ENCODE data around the gene SMAD1.
A peak's percentile ranks its signal among the peaks of the same experiment; 100 is the strongest.

Gene SMAD1

DNA sequence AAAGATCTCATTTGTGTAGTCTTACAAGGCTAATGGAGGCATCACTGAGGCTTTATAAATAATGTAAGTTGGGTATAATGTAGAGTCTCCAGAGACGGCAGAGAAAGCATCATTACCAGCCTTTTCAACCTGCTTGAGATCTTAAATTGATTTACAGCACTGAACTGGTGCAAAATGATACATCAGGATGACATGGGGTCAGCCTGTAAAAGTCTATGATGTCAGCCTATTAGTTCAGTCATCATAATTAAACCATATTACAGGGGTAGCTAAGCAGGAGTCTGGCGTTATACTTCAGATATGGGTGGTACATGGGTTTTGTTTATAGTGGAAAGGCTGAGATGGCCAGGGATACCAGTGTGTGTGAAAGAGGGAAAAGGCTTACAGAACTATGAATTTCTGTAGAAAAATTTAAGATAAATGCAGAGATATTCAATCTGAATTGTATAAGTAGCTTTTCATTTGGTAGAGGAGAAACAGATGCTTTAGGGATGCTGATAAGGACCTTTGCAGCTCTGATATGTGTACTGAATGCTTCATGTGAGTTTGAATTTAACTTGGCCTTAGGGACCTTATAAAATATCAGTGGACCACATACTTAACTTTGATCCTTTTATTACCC is 2.7 kb downstream of the SMAD1 start:
- TF ChIP-seq, protein P1, sequence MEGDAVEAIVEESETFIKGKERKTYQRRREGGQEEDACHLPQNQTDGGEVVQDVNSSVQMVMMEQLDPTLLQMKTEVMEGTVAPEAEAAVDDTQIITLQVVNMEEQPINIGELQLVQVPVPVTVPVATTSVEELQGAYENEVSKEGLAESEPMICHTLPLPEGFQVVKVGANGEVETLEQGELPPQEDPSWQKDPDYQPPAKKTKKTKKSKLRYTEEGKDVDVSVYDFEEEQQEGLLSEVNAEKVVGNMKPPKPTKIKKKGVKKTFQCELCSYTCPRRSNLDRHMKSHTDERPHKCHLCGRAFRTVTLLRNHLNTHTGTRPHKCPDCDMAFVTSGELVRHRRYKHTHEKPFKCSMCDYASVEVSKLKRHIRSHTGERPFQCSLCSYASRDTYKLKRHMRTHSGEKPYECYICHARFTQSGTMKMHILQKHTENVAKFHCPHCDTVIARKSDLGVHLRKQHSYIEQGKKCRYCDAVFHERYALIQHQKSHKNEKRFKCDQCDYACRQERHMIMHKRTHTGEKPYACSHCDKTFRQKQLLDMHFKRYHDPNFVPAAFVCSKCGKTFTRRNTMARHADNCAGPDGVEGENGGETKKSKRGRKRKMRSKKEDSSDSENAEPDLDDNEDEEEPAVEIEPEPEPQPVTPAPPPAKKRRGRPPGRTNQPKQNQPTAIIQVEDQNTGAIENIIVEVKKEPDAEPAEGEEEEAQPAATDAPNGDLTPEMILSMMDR (IDR thresholded peaks at IDR 0.05; ENCODE audit: low read depth, low read length) = no peak
- peak; percentile 16 for DNase-seq
- Histone ChIP-seq H3K4me3 (ENCODE audit: low read depth, low read length) (peak overlapping the region; percentile 89), H3K4me1 (peaks cover 2% of the 10 kb centered on the region; the same call in 1 of the 2 replicates), H3K36me3 (peaks cover 2% of the 10 kb centered on the region; the same call in 1 of the 2 replicates), H3K9me3 (no peaks in the 10 kb centered on the region), H3K27me3 (no peaks in the 10 kb centered on the region)

DNA sequence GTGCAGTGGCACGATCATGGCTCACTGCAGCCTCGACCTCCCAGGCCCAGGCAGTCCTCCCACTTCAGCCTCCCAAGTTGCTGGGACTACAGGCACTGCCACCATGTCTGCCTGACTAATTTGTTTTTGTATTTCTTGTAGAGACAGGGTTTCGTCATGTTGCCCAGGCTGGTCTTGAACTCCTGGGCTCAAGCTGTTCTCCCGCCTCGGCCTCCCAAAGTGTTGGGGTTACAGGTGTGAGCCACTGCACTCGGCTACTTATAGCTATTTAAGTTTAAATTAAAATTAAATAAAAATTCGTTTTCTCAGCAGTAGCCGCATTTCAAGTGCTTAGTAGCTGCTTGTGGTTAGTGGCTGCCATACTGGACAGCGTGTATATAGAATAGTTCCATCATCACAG is 3.5 kb downstream of the SMAD1 start:
- TF ChIP-seq, protein P1 (IDR thresholded peaks at IDR 0.05; ENCODE audit: low read depth, low read length) = no peak
- peaks cover 2% of the 10 kb centered on the region; the same call in 1 of the 2 replicates for H3K4me1 ChIP-seq
- peaks cover 2% of the 10 kb centered on the region; the same call in 1 of the 2 replicates for H3K36me3 ChIP-seq
- no peaks in the 10 kb centered on the region for H3K9me3 ChIP-seq
- no peaks in the 10 kb centered on the region for H3K27me3 ChIP-seq
- no peak for DNase-seq
- no peak overlapping the region for H3K4me3 ChIP-seq (ENCODE audit: low read depth, low read length)

DNA sequence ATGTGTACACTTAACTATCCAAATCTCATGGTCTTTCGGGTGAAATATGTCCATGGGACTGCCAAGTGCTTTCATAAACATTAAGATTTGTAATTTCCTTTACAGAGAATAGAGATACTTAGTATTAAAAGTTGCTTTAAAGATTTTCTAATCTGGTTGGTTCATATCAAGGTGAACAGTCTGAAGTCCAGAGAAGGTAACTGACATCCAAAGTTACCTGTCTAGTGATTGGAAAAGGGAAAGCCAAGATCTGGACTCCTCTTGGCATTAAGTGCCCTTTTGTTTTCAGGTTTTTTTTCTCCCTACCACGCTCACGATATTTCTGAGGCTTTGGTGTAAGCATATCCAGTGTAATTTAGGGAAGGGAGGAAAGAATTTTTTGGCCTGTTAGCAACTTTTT is 5.0 kb downstream of the SMAD1 start:
- H3K9me3 ChIP-seq = no peaks in the 10 kb centered on the region
- H3K4me3 ChIP-seq (ENCODE audit: low read depth, low read length) = no peak overlapping the region
- peaks cover 2% of the 10 kb centered on the region; the same call in 1 of the 2 replicates for H3K36me3 ChIP-seq
- DNase-seq = no peak
- H3K27me3 ChIP-seq = no peaks in the 10 kb centered on the region
- H3K4me1 ChIP-seq = peaks cover 2% of the 10 kb centered on the region; the same call in 1 of the 2 replicates
- TF ChIP-seq, protein P1 (IDR thresholded peaks at IDR 0.05; ENCODE audit: low read depth, low read length) = no peak

DNA sequence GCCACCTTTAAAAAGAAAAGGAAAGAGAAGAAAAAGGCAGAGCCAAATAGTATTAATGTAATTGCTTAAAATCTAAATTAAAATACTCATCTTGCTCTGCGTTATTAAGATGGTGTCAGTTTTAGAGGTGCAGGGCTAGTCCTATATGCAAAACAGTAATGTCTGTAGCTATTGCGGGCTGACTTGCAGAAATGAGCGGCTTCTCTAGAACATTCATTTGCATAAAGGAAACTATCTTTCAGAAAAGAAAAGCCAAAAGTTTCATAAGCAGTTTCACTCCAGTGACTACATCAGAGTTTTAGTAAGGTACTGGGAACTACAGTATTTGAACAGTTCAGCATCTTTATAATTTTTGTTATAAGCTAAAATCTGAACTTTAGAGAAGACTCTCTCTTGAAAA is 6.0 kb downstream of the SMAD1 start:
- no peaks in the 10 kb centered on the region for H3K9me3 ChIP-seq
- TF ChIP-seq, protein P1 (IDR thresholded peaks at IDR 0.05; ENCODE audit: low read depth, low read length) = no peak
- DNase-seq = no peak
- H3K4me3 ChIP-seq (ENCODE audit: low read depth, low read length) = no peak overlapping the region
- no peaks in the 10 kb centered on the region for H3K27me3 ChIP-seq
- peaks cover 2% of the 10 kb centered on the region; the same call in 1 of the 2 replicates for H3K4me1 ChIP-seq
- no peaks in the 10 kb centered on the region for H3K36me3 ChIP-seq

DNA sequence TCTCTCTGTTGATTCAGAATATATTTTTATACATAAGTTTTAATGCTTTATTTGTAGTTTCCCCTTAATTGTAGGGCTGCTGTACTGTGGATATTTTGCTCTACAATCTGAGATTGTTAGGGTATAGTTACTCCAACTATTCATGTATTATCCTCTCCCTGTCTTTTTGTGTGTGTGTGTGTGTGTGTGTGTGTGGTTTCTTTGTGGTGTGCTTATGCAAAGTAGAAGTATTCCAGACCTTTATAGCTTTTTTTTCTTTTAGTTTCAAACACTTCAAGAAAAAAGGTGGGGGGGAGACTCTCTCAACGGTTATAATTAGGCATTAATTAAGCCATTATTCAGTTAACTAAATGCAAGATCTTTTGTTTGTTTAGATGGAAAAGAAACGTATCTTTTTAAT is 6.7 kb downstream of the SMAD1 start:
- no peaks in the 10 kb centered on the region for H3K27me3 ChIP-seq
- no peak for DNase-seq
- H3K4me1 ChIP-seq = peaks cover 2% of the 10 kb centered on the region; the same call in 1 of the 2 replicates
- H3K36me3 ChIP-seq = no peaks in the 10 kb centered on the region
- H3K9me3 ChIP-seq = no peaks in the 10 kb centered on the region
- no peak overlapping the region for H3K4me3 ChIP-seq (ENCODE audit: low read depth, low read length)
- TF ChIP-seq, protein P1 (IDR thresholded peaks at IDR 0.05; ENCODE audit: low read depth, low read length) = no peak

DNA sequence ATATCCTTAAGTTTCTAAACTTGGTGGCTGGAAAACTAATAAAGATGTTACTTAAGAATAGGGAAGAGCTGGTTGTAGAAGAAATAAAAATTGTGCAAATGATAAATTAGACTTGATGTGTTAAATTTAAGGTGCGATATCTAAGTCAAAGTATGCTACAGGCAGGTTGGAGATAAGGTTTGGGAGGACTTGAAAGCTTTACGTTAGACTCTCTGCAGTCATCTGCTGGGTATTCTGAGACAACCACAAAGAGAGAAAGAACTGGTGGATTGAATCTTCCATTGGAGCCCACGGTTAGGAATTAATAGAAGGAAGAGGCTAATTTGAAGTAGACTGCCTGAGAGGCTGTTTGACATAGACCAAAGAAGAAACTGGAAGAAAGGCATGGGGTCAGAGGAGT is 7.9 kb downstream of the SMAD1 start:
- TF ChIP-seq, protein P1 (IDR thresholded peaks at IDR 0.05; ENCODE audit: low read depth, low read length) = no peak
- H3K9me3 ChIP-seq = no peaks in the 10 kb centered on the region
- peaks cover 2% of the 10 kb centered on the region; the same call in 1 of the 2 replicates for H3K4me1 ChIP-seq
- H3K36me3 ChIP-seq = no peaks in the 10 kb centered on the region
- no peaks in the 10 kb centered on the region for H3K27me3 ChIP-seq
- H3K4me3 ChIP-seq (ENCODE audit: low read depth, low read length) = no peak overlapping the region
- DNase-seq = no peak

All from BE2C (cell line).